ENCODE results near the gene FLYWCH1.

DNA sequence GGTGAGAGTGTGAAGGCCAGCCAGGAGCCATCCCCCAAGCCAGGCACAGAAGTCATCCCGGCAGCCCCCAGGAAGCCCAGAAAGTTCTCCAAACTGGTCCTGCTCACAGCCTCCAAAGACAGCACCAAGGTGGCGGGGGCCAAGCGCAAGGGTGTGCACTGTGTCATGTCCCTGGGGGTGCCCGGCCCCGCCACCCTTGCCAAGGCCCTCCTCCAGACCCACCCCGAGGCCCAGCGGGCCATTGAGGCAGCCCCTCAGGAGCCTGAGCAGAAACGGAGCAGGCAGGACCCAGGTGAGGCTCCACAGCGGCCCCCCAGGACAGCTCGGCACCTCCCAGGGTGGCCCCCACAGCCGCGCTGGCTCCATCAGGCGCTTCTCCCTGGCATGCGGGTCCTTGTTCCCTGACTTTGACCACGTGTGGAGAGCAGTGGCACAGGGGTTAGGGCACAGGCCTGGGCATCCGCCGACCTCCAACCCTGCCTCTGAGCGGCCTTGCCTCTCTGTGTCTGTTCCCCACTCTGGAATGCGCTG is 15.2 kb upstream of the FLYWCH1 start:
- no peak for TF ChIP-seq EZH2 (IDR thresholded peaks at IDR 0.05; ENCODE audit: insufficient read depth, poor library complexity, severe bottlenecking)
- TF ChIP-seq EZH2phosphoT487 (IDR thresholded peaks at IDR 0.05; ENCODE audit: insufficient read depth, low read depth), result no peak

Measured in GM23248 (cell line).